ENCODE results near the gene ABHD2. TPM values are rescaled to one million over a fixed set of nuclear protein-coding genes. Genes with fewer than 3 reads are reported as not detected.

The ABHD2 gene
- total RNA-seq, 1 donor: 43.6 TPM

GRCh38 chr15:89126009-89126408 lies 37.8 kb downstream of the ABHD2 start:
- TF ChIP-seq CTCF (IDR thresholded peaks at IDR 0.05; ENCODE audit: insufficient read depth, low read depth, low read length): no peak
- no peak overlapping the region for H3K4me3 ChIP-seq (ENCODE audit: low read depth, low read length)

GRCh38 chr15:89127054-89127702 lies 38.9 kb downstream of the ABHD2 start:
- no peak overlapping the region for H3K4me3 ChIP-seq (ENCODE audit: low read depth, low read length)
- no peak for DNase-seq (ENCODE audit: low read depth)
- peak; percentile 11 for TF ChIP-seq CTCF (IDR thresholded peaks at IDR 0.05; ENCODE audit: insufficient read depth, low read depth, low read length)

More at GRCh38 chr15:89126009-89126408, 37.8 kb downstream of the ABHD2 start:
- DNase-seq (ENCODE audit: low read depth): no peak

GRCh38 chr15:89128320-89129122 lies 40.3 kb downstream of the ABHD2 start:
- no peak for DNase-seq (ENCODE audit: low read depth)
- no peak overlapping the region for H3K4me3 ChIP-seq (ENCODE audit: low read depth, low read length)
- TF ChIP-seq CTCF (IDR thresholded peaks at IDR 0.05; ENCODE audit: insufficient read depth, low read depth, low read length): no peak

- TF ChIP-seq CTCF (IDR thresholded peaks at IDR 0.05; ENCODE audit: insufficient read depth, low read depth, low read length): peak; percentile 81
- H3K4me3 ChIP-seq (ENCODE audit: low read depth, low read length): no peak overlapping the region
- peak; percentile 50 for DNase-seq (ENCODE audit: low read depth)
These were observed 41.0 kb downstream of the ABHD2 start for GRCh38 chr15:89129123-89129815.

- no peak for TF ChIP-seq CTCF (IDR thresholded peaks at IDR 0.05; ENCODE audit: insufficient read depth, low read depth, low read length)
These were observed 41.5 kb downstream of the ABHD2 start for GRCh38 chr15:89129816-89130134.

GRCh38 chr15:89130201-89130600 lies 41.9 kb downstream of the ABHD2 start:
- no peak for TF ChIP-seq CTCF (IDR thresholded peaks at IDR 0.05; ENCODE audit: insufficient read depth, low read depth, low read length)
- no peak for DNase-seq (ENCODE audit: low read depth)
- H3K4me3 ChIP-seq (ENCODE audit: low read depth, low read length): no peak overlapping the region

More at GRCh38 chr15:89129816-89130134, 41.5 kb downstream of the ABHD2 start:
- no peak overlapping the region for H3K4me3 ChIP-seq (ENCODE audit: low read depth, low read length)
- no peak for DNase-seq (ENCODE audit: low read depth)
